GM19240 (cell line): ENCODE results near the gene CEP152.
"Not testable (repeated sequence)": the region's sequence is repeated elsewhere in the genome, so short reads cannot be mapped to it uniquely, and the experiment has no call there.

Source experiments
- DNase-seq: peaks from one replicate; pipeline ENCODE4 v3.0.0; 2011; ENCODE audit warnings: low spot score; ENCODE audit not compliant: insufficient read length

The CEP152 gene, protein sequence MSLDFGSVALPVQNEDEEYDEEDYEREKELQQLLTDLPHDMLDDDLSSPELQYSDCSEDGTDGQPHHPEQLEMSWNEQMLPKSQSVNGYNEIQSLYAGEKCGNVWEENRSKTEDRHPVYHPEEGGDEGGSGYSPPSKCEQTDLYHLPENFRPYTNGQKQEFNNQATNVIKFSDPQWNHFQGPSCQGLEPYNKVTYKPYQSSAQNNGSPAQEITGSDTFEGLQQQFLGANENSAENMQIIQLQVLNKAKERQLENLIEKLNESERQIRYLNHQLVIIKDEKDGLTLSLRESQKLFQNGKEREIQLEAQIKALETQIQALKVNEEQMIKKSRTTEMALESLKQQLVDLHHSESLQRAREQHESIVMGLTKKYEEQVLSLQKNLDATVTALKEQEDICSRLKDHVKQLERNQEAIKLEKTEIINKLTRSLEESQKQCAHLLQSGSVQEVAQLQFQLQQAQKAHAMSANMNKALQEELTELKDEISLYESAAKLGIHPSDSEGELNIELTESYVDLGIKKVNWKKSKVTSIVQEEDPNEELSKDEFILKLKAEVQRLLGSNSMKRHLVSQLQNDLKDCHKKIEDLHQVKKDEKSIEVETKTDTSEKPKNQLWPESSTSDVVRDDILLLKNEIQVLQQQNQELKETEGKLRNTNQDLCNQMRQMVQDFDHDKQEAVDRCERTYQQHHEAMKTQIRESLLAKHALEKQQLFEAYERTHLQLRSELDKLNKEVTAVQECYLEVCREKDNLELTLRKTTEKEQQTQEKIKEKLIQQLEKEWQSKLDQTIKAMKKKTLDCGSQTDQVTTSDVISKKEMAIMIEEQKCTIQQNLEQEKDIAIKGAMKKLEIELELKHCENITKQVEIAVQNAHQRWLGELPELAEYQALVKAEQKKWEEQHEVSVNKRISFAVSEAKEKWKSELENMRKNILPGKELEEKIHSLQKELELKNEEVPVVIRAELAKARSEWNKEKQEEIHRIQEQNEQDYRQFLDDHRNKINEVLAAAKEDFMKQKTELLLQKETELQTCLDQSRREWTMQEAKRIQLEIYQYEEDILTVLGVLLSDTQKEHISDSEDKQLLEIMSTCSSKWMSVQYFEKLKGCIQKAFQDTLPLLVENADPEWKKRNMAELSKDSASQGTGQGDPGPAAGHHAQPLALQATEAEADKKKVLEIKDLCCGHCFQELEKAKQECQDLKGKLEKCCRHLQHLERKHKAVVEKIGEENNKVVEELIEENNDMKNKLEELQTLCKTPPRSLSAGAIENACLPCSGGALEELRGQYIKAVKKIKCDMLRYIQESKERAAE (N-terminal part only)

DNA sequence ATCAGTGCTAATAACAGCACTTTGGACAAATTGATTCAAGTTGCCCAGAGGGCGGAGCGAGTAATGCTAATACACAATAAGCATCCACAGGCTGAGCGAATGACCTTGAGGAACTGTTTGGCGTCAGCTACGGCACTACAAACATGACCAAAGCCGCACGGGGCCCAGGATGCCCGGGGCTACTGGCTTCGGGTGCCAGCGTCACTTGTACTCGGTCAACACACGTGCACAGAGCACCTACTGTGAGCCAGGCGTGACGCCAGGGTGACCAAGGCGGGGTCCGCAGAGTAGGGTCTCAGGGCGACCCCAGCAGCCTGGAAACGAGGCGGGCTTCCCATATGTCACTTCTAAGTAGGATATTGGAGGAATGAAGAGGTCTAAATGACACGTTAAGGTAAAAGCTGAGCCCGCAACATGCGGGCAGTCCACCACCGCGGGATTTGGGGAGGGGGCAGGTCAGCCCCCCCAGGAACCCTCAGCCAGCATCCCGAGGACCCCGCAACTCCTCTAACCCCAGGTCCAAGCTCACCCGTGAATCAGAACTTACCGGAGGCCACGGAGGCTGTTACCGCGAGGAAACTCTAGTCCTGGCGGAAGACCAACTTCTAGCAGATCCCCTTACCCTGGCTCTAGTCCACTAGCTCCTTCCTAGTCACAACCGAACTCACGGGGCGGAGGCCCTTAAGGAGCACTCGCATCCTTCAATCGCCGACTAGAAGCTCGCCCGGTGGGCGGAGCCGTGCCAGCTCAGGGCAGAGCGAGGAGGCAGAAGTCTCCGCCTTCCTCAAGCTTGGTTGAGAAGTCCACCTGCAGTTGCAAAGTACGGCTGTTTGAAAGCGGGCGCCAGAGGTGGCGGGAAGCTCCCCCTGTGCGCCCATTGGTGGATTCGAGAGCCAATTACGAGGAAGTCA lies at the start of gene CEP152:
TSS of gene CEP152 (minus strand) at position 656 of the 911 bp plus-strand sequence. CDS start 5,420 bp downstream, outside the sequence.
- peak; percentile 78 for DNase-seq

DNA sequence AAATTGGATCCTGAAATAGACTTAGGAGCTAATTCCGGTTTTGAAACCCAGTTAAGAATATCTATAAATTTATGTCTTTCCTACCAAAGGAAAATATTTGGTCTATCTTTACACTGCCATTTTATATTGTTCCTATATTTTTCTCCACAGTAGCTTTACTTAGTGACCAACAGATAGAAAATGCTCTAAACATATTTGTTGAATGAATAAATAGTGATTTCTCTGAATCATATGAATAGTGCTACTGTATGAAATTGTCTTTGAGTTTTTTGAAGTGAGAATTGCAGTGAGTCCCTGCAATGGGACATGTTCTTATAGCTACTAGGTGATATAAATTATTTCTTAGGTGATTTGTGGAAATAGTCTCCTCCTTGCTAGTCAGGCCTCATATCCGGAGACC lies 48.6 kb upstream of the CEP152 start:
- DNase-seq, result no peak

DNA sequence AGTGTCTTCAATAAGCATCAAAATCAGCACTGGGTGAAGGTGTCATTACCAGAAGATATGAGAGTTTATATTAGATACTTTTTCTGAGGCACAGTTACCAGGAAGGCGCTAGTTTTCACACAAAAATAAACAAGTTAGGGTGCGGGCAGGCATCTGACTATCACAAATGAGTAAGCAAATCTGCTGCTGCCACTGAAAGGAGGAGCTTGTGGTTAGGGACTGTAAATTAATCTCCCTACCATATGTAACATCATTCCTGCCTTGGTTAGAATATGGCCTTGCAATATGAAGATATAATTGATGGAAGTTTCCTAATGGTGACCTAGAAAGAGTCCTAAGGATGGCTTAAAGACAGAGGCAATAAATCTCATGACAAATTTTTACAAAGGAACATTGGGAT lies 47.5 kb upstream of the CEP152 start:
- DNase-seq, result no peak

DNA sequence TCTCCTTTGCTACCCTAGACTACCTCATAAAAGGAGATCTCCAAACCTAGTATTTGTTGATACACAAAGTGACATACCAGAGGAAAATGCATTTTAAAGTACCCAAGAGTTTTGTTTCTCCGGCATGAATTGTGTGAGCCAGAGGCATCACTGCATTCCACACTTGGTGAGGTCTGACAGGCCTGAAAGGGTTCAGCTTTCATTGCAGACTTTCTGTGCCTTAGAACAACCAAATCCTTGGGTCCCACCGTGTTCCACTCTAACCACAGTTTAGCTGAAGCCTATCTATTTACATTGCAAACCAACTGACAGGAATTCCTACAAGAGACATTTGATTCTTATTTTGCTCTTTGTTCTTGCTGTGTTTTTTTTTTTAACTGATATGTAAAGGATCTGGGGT lies 46.1 kb upstream of the CEP152 start:
- DNase-seq, result no peak

DNA sequence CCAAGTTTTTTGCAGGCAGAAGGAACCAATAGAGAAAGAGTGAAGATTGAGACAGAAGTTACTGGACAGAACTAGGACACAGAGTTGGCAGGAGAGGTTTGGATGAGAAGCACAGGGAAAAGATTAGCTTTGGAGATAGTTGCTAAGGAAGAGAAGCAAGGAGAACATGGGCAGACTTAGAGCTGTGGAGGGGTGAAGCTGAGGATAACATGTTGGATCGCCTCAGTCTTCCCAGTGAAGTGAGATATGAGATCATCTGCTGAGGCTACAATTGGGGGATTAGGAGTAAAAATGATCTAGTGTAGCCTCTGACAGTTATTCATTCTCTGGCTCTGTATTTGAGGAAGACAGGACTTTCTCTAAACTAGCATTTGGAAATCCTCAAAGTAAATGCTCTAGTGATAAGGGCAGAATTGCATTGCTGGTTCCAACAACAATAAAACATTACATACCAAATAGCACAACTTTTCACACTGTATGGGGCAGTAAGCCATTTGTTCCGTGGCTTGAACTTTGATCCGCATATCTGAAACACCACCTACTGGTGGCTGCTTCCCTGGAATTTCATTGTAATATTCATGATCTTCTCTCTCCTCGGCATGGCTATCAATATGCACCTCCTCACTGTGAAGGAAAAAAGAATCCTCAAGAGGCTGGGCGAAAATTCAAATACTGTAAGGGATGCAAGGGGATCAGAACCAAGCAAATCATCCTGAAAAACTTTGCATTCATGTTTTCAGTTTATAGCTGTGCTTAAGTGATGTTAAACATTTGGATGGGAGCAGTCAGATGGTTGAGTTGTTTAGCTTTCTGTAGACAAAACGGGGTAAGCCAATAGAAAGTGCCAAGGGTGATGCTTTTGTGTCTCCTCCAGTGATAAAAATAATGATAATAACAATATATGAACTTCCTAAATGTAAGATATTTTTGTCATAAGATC lies 44.9 kb upstream of the CEP152 start:
- DNase-seq, result no peak

DNA sequence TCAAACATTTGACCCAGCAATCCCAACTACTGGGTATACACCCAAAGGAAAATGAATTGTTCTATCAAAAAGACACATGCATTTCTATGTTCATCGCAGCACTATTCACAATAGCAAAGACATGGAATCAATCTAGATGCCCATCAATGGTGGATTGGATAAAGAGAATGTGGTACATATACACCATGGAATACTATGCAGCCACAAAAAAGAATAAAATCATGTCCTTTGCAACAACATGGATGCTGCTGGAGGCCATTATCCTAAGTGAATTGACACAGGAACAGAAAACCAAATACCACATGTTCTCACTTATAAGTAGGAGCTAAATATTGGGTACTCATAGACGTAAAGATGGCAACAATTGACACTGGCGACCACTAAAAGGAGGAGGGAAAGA lies 43.6 kb upstream of the CEP152 start:
- DNase-seq, result not testable (repeated sequence)

DNA sequence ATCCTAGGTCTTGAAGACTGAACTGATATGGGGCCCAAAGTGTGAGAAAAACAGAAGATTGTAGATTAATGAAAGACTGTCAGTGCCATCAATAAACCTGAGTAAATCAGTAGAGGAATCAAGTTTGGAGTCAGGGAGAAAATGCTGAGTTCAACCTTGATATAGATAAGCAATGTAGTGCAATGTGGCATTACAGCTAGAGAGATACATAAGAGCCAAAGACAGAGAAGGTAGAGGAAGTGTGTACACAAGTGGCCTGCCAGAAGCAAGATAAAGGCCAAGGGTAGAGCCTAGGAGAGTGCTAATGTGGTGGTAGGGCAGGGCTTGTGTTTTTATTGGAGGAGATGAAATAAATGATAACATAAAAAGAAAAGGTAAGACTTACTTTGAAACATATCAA lies 41.1 kb upstream of the CEP152 start:
- DNase-seq, result no peak

DNA sequence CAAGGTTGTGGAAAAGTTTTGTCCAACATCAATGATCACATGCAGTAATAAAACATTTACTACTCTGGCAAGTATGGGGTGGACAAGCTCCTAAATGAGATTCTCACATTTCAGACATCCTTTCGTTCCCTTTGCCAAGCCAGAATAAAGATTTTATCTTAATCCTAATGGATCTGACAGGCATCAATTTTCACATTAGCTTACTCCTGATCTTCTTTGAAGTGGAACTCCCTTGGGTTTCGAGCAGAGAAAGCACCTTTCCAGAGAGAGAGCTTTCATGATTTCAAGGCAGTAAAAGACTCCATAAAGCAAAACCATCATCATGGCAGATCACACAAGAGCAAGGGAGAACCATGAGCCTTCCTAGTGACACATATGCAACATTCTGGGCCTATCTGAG lies 39.8 kb upstream of the CEP152 start:
- no peak for DNase-seq

DNA sequence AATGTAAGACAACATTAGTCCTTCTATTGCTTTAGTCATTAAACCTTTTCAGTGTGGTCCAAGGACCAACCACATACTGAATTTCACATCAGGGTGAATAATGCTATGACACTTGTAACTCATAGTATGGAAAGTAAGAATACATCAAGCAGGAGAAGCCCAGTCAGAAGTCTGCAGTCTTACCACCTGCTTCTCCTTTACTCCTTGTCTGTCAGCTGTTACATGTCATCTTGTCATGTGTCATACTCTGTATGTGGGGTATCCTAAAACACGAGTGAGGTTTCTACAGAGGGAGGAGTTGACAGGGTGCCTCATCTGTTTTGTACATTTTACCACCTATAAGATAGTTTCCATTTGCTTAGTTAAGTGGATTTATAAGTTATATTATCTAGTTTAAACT lies 34.3 kb upstream of the CEP152 start:
- DNase-seq, result no peak

DNA sequence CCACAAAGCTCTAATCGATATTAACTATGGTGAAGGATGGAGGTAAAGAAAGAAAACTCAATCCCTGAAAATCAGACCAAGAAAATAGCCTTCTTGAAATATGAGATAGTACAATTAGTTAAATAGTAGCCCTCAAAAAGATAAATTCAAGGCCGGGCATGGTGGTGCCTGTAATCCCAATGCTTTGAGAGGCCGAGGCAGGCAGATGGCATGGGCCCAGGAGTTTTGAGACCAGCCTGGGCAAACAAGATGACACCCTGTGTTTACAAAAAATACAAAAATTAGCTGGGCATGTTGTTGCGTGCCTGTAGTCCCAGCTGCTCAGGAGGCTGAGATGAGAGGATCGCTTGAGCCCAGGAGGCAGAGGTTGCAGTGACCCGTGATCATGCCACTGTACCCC lies 31.6 kb upstream of the CEP152 start:
- no peak for DNase-seq

DNA sequence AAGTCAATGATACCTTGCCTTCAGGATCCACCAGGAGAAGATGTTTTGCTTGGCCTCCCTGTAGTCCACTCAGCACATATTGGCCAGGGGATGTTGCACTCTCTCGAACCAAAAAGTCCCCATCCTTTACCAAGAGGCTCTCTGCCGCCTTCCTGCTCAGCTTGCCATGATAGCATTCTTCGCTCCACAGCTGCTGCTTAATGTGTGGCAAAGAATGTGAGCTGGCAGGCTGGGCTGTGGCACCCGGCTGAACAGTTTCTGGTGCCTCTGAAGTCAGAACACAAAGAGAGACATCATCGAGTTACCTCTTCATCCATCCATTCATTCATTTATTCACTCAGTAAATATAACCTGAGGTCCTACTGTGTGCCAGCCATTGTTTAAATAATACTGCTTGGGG lies 23.9 kb upstream of the CEP152 start:
- DNase-seq, result no peak

DNA sequence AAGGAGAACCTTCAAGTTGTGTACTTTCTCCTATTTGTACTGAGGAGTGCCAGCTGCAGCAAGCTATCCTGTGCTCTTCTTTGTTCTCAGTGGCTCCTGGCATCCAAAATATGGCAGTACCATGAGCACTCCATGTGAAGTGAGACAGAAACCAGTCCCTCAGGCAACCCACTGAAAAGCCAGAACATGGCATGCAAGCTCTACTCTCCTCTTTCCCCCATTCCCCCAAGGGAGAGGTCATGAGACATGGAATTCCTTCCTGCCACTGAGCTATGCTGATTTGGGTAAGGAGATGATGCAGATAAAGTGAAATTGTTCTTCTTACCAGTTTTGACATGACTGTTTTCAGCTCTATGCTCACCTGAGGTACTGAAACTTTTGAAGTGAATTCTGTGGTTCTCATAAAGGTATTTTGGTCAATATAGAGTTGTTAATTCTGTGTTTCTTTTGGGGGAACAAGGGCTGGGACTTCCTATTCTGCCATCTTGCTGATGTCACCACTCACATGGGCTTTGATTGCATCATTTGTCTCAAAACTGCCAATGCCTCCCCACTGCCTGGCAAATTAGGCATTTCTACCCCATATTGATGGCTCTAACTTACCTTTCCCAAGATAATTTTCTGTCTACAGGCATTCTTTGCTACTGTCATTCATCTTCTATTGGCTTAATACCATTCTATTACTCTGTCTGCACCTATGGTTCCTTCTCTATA lies 22.8 kb upstream of the CEP152 start:
- no peak for DNase-seq

DNA sequence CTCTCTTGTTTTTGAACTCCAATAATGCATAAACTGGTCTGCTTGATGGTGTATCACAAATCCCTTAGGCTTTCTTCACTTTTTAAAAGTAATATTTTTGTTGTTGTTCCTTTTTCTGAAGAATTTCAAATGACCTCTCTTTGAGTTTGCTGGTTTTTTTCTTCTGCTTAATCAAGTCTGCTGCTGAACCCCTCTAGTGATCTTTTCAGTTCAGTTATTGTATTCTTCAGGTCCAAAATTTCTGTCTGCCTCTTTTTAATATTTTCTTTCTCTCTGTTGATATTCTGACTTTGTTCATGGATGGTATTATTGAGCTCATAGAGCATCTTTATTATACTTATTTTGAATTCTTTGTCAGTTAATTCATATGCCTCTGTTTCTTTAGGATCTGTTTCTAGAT lies 21.8 kb upstream of the CEP152 start:
- DNase-seq, result no peak

DNA sequence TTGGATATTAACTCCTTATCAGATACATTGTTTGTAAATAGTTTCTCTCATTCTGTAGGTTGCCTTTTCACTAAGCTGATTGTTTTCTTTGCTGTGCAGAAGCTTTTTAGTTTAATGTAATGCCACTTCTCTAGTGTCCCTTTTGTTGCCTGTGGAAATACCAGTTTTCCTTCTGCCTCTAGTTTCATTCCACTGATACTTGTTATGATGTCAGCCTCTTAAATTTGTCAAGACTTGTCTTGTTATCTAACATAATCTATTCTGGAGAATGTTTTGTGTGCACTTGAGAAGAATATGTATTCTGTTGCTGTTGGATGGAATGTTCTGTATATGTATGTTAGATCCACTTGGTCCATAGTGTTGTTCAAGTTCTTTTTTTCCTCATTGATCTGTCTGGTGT lies 18.0 kb upstream of the CEP152 start:
- DNase-seq, result no peak

DNA sequence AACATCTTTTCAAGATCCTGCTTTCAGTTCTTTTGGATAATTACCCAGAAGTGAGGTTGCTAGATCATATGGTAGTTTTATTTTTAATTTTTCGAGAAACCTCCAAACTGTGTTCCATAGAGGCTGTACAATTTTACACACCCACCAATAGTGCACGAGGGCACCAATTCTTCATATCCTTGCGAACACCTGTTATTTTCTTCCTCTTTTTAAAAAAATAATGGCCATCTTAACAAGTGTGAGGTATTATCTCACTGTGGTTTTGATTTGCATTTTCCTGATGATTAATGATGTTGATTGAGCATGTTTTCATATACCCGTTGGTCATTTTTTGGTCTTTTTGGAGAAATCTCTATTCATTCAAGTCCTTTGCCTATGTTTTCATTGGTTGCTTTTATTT lies 17.6 kb upstream of the CEP152 start:
- no peak for DNase-seq

DNA sequence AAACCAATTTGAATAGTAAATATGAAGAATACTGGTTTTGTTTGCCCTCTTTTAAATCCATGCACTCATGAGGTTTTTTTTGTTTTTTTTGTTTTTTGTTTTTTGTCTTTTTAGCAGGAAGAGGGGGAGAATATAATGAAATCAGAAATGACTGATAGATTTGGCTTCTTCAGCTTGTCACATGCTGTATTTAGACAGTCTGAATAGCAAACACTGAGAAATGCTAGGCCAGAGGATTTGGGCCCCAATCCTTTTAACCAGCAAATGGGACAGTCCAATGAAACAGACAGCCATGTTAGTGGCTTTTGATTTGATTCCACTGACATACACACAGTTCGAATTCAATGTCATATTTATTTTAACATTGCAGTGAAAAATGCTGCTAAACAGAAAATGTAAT lies 14.2 kb upstream of the CEP152 start:
- DNase-seq, result no peak

DNA sequence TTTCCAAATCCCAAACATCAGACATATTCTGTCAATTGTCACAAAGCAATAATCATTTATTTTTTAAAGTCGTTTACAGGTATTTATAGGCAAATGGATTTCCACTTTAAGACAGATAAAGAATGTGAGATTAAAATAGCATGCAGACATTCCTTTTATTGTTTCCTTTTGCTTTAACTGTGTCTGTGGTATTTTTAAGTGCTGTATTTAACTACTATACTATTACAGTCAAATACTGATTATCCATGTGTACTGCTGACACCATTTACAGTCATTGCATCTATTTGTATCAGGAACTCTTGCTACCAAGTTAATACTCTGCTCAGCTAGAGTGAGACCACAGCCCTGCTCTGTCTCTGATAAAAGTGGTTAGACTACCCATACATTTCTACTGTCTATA lies 12.8 kb upstream of the CEP152 start:
- no peak for DNase-seq

DNA sequence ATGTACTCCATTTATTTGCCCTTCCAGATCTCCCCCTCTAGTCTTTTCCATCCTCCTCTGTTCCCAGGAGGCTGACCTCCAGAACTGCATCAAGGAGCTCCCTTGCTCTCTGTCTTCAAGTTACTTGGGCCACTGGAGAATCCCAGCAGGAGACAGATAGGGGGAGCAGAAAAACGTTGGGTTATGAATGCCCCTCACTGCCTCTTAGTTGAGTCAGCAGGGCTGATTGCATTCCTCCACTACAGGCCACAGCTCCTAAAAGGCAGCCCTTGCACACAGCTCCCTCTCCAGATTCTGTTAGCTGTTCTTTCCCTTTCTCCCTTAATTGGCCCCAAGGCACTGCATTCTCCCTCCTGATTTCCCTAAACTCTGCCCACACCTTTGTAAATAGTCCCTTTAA lies 12.4 kb upstream of the CEP152 start:
- DNase-seq, result no peak

DNA sequence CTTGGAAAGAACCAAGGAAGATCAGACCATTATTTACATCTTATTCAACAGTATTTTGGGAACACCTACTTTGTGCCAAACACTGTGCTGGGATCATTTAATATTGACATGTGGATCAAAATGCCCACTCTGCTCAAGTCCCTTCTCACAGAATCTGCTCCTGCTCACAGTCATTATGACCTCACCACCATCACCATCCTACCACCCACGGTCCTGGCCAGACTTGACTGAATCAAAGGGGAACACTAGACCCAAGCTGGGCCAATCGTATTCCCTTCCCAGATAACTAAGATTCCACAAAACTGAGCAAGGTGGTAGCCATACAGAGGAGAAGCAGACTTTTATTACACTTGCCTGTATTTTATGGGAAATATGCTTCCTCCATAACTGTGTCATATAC lies 3.4 kb upstream of the CEP152 start:
- DNase-seq, result no peak
